ENCODE data around the gene DNAJC5.

DNA sequence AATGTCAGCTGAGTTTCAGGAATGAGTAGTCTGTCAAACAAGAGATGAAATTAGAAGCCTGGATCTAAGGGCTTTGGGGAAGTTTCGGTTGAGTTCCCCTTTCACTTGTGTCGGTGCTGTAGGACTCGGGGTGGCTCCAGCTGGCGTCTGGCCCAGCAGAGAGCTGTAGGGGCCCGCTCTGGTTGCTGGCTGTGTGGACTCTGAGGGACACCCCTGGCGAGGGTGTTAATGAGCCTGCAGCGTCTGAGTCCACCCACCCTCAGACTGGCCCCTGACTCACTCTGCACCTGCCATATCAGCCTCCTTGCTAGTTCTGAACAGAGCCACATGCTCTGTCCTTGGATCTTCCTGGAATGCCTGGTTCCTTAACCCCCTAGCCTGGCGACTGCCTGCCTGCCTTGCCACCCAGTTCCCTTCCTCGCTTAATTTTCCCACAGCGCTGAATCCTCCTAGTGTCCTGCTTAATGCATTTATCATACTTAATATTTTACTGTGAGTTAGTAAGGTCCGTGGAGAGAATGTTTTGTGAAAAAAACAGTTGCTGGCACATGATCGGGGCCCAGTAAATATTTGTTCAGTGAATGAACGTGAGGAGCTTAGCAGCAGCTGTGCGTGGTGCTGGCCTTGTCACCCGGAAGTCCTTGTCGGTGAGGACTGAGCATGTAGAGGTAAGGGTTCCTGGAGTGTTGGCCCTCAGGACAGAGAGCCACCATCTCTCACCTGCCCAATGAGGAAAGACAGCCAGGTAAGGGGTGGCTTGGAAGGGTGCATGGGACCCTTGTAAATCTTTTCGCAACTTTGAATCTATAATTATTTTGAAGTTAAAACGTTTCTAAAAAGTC is 1.6 kb downstream of the DNAJC5 start:
- TF ChIP-seq ZNF565 (CRISPR knock-in tag; conservative IDR thresholded peaks at IDR 0.05; ENCODE audit: low read depth) (no peak), TCF4 (CRISPR knock-in tag; IDR thresholded peaks at IDR 0.05; ENCODE audit: borderline replicate concordance) (no peak), CSDC2 (CRISPR knock-in tag; IDR thresholded peaks at IDR 0.05) (no peak), SNAI2 (CRISPR knock-in tag; IDR thresholded peaks at IDR 0.05) (no peak), PPARA (CRISPR knock-in tag; IDR thresholded peaks at IDR 0.05; ENCODE audit: borderline replicate concordance) (no peak), ZNF8 (CRISPR knock-in tag; IDR thresholded peaks at IDR 0.05) (no peak), OSR1 (CRISPR knock-in tag; IDR thresholded peaks at IDR 0.05) (no peak), ISL1 (CRISPR knock-in tag; IDR thresholded peaks at IDR 0.05) (no peak), ZFP3 (CRISPR knock-in tag; IDR thresholded peaks at IDR 0.05) (no peak), TOX (CRISPR knock-in tag; IDR thresholded peaks at IDR 0.05; ENCODE audit: borderline replicate concordance) (no peak)
- TF ChIP-seq, protein P1, sequence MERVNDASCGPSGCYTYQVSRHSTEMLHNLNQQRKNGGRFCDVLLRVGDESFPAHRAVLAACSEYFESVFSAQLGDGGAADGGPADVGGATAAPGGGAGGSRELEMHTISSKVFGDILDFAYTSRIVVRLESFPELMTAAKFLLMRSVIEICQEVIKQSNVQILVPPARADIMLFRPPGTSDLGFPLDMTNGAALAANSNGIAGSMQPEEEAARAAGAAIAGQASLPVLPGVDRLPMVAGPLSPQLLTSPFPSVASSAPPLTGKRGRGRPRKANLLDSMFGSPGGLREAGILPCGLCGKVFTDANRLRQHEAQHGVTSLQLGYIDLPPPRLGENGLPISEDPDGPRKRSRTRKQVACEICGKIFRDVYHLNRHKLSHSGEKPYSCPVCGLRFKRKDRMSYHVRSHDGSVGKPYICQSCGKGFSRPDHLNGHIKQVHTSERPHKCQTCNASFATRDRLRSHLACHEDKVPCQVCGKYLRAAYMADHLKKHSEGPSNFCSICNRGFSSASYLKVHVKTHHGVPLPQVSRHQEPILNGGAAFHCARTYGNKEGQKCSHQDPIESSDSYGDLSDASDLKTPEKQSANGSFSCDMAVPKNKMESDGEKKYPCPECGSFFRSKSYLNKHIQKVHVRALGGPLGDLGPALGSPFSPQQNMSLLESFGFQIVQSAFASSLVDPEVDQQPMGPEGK (CRISPR knock-in tag; IDR thresholded peaks at IDR 0.05; ENCODE audit: borderline replicate concordance): no peak
- TF ChIP-seq, protein P2, sequence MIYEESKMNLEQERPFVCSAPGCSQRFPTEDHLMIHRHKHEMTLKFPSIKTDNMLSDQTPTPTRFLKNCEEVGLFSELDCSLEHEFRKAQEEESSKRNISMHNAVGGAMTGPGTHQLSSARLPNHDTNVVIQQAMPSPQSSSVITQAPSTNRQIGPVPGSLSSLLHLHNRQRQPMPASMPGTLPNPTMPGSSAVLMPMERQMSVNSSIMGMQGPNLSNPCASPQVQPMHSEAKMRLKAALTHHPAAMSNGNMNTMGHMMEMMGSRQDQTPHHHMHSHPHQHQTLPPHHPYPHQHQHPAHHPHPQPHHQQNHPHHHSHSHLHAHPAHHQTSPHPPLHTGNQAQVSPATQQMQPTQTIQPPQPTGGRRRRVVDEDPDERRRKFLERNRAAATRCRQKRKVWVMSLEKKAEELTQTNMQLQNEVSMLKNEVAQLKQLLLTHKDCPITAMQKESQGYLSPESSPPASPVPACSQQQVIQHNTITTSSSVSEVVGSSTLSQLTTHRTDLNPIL (CRISPR knock-in tag; IDR thresholded peaks at IDR 0.05; ENCODE audit: low read depth): no peak

Data from SK-N-SH treated with all-trans-retinoic acid at 6 μM for 48 hours (cell line).